Transverse colon (tissue), 4 donors: Measurements from ENCODE around the gene SERINC5.

ENCODE experiments used
- EP300 ChIP-seq: sonication (generic); formaldehyde crosslinking; IDR thresholded peaks from one replicate; pipeline ENCODE4 v1.6.1; 2017; ENCODE audit warnings: antibody characterized with exemption, low read depth
- POLR2A ChIP-seq: fragments of 450-650 bp; IDR thresholded peaks from one replicate; pipeline ENCODE4 v1.6.1; 2016; ENCODE audit warnings: antibody characterized with exemption, mild to moderate bottlenecking, moderate library complexity
- POLR2AphosphoS5 ChIP-seq, 3 donors: sonication (generic); formaldehyde crosslinking; IDR thresholded peaks; one replicate each; pipeline ENCODE4 v1.6.1; 2016; ENCODE audit warnings: antibody characterized with exemption in 3 of 3
- TF ChIP-seq, protein P1 (sequence below), 5 experiments: fragments of 200-600 bp in 3 of 5; fragments of 450-650 bp in 2 of 5; sonication (generic) in 3 of 5; IDR thresholded peaks; 1 replicate in 2 of 5; 2 replicates in 3 of 5; pipeline ENCODE4 v1.5.1; 2016 to 2017; ENCODE audit warnings: antibody characterized with exemption in 5 of 5, inconsistent platforms in 3 of 5, mild to moderate bottlenecking in 2 of 5, moderate library complexity in 1 of 5

- TF ChIP-seq, protein P1, sequence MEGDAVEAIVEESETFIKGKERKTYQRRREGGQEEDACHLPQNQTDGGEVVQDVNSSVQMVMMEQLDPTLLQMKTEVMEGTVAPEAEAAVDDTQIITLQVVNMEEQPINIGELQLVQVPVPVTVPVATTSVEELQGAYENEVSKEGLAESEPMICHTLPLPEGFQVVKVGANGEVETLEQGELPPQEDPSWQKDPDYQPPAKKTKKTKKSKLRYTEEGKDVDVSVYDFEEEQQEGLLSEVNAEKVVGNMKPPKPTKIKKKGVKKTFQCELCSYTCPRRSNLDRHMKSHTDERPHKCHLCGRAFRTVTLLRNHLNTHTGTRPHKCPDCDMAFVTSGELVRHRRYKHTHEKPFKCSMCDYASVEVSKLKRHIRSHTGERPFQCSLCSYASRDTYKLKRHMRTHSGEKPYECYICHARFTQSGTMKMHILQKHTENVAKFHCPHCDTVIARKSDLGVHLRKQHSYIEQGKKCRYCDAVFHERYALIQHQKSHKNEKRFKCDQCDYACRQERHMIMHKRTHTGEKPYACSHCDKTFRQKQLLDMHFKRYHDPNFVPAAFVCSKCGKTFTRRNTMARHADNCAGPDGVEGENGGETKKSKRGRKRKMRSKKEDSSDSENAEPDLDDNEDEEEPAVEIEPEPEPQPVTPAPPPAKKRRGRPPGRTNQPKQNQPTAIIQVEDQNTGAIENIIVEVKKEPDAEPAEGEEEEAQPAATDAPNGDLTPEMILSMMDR (IDR thresholded peaks at IDR 0.05), result no peak
- TF ChIP-seq EP300 (no peak), POLR2A (no peak), POLR2AphosphoS5 (IDR thresholded peaks at IDR 0.05) (no peak)
Observed at GRCh38 chr5:80229902-80230255, 26.0 kb downstream of the SERINC5 start.
